Activated CD4-positive, alpha-beta T cell treated with anti-CD3 and anti-CD28 coated beads, Interleukin-2, amount 50 U/mL, for 24 hours (primary cell): ENCODE measurements around the gene PPHLN1.

Source experiments
- DNase-seq, 2 donors: peaks; one replicate each; pipeline ENCODE4 v3.0.0-alpha.2; 2020; ENCODE audit warnings: low read depth in 1 of 2, low spot score in 1 of 2

Gene PPHLN1

DNA sequence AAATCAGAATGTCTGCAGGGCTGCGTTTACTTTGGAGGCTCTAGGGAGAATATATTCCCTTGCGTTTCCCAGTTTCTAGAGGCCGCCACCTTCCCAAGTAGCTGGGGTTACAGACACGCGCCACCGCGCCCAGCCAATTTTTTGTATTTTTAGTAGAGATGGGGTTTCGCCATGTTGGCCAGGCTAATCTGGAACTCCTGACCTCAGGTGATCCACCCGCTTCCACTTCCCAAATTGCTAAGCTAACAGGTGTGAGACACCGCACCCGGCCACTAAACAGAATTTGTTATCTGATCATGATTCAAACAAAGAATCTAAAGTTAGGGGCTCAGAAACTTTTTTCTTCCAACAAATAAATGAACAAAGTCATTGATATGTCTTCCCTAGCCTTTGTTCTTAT, 114.6 kb downstream of the PPHLN1 start:
- DNase-seq: no peak

- no peak for DNase-seq
Observed at GRCh38 chr12:42442311-42442759, 116.4 kb downstream of the PPHLN1 start.

GRCh38 chr12:42442888-42443287, 116.9 kb downstream of the PPHLN1 start:
- DNase-seq: no peak

DNA sequence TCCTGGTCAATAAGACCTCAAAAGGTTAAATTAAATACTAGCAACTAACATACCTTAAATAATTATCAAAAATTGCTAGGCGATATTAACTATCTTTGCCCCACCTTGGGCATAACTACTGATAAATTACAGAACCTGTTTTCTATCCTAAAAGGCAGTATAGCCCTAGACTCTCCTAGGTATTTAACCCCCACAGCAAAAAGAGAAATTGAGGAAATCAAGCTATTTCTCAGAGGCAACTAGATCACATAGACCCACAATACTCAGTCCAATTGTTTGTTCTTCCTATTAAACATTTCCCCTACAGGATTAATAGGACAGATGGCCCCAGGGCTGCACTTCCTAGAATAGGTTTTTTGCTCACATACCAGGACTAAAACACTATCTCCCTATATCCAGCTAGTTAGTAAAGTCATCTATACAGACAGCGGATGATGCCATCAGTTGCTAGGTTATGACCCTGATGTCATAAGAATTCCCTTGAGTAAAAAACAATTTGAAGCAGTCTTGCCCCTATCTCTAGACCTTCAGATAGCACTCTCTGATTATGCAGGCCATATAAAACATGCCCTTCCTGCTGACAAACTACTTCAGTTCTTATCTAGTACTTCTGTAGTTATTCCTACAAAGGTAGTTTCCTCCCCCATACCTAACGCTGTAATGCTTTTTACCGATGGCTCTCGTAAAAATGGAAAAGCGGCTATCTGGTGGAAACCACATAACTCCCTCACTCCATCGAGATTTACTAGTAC, 118.4 kb downstream of the PPHLN1 start:
- no peak for DNase-seq

- no peak for DNase-seq
Observed at GRCh38 chr12:42445891-42446290, 119.9 kb downstream of the PPHLN1 start.

DNA sequence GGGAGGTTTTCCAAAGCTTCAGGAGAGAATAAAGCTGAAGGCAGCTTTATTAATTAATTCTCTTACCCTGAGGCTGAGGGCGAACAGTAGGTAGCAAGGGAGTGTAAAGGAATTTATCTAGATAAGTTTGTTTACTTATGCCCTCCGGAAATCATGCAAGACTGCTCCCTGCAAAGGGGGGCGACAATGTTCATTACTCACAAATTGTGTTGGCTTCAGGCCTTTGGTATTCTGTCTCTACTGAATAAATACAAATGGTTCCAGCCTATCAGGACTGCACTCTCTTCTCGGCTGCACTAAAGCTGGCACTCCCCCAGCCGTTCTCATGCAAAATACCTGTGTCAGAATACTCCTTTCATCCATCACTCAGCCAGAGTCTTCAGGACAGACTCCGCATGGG, 120.8 kb downstream of the PPHLN1 start:
- no peak for DNase-seq

DNA sequence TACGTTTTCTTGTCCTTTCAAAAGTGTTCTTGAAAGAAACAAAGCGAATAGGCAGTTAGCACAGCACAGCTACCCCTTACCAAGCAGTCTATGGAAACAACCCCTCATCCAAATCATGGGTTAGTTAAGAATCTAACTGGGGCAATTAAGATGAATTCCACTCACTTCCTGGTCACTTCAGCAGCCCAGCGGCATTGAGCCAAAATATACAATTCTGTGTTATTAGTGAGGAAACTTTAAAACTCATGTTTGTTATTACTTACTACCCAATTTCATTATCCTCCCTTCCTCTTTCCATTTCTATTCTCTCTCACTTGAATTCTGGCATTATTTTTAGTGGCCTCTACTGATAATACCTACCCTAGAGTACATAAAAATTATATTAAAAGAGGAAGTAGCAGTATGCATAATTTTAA, 121.4 kb downstream of the PPHLN1 start:
- no peak for DNase-seq

GRCh38 chr12:42448841-42449240, 122.9 kb downstream of the PPHLN1 start:
- no peak for DNase-seq

DNA sequence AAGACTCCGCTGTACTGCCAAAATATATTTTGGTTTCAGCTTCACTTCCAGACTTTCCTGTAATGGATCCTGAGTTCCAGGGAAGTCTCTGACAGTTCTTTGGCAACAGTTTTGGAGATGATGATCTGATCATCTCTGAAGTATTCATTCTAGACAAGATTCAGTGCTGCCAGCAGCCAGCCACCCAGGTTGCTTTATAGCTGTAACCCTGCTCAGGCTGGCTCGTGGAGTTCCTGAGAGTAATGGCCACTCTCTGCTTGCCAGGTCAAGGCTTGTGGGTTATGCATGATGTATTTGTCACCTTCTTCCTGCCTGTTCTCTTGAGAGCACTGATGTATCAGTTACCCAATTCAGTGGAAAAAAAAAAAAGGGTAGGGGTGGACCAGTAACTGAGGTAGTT, 124.3 kb downstream of the PPHLN1 start:
- no peak for DNase-seq

- no peak for DNase-seq
Observed at GRCh38 chr12:42458575-42458974, 132.6 kb downstream of the PPHLN1 start.

GRCh38 chr12:42459336-42459847, 133.4 kb downstream of the PPHLN1 start:
- no peak for DNase-seq

- DNase-seq: no peak
Observed at GRCh38 chr12:42462486-42462885, 136.5 kb downstream of the PPHLN1 start.

- DNase-seq: no peak
Observed at GRCh38 chr12:42463671-42464070, 137.7 kb downstream of the PPHLN1 start.

DNA sequence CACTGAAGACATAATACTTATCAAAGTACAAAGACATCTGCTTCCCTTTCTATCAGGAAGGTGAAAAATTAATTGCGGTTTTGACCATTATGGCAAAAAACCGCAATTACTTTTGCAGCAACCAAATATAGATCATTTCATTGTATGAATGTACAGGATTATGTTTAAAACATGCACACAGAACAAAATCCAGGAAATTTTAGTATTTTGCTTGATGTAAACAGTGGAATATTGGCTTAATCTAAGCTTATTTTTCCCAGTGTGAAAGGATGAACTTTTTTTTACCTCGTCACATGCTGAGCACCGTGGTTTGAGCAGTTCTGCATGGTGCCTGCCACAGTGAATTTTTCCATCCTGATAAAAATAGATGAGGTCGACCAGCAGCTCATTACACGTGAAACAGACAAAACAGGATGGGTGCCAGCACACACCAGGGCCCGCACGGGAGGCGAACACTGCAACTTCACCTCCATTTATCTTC, 142.4 kb downstream of the PPHLN1 start:
- DNase-seq: no peak

DNA sequence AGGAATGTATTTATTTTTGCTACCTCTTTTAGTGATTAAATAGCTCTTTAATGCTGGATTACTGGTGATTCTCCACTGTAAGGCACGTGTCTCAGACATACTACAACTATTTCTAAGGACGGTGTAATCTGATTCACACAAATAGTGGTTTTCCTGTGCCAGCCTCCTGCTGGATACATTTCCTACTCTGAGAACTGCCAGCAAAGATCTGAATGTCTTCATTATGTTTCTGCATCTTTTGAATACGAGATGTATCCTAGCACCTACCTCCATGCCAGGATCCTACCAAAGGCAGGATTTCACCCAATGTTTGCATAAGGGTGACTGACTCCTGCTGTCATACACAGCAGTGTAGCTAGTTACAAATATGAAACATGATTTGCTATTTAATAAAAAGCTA, 143.0 kb downstream of the PPHLN1 start:
- DNase-seq: no peak

DNA sequence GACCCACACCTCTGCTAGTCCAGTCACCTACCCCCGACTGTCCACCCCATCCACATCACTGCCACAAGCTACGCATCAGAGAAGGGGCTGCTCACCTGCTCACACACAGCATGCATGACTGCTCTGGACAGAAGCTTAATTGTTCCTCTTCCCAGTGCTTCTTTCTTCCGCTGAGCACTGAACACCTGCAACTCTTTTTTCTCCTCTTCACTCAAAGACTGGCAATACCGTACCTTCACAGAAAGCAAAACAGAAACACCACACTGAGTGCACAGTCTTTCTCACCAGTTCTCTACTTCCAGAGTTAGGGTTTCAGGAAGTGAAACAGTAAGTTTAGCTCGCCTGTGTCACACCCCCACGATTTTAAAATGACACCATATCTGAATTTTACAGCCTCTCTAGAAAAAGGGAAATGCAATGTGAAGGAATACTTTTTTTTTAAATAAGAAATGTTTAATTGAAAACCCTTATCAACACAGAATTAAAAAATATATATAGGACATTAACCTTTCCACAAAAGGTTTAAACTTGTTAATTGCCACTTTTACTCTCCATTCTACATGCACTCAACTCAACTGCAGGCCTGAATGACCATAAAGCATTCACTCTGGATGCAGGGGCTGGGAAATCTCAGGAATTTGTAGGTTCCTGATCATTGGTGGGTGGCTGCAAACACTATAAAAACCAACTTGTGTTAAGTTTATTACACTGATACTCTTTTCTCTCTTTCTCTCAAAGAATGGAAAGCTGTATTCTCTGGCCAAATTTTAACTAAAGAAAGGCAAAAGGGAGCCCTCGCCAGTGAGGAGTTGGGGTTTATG, 143.6 kb downstream of the PPHLN1 start:
- DNase-seq: peak in 1 of 2 donors; percentile 2

DNA sequence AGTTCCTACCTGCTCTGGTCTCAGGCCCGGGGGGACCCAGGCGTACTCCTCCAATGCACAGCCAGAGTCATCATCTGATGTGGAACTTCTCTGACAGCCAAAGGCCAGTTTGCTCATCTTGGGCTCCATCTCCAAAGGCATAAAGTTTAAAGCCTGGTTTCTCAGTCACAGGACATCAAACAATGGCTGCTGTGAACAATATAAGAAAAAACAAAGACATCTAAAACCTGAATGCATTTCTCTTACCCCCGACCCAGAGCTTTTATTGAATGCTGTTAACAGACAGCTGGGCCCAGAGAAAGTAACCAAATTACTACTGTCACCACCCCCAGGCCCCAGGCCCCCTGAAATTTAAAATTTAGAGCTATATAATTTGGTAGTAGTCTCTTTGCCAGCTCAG, 146.4 kb downstream of the PPHLN1 start:
- DNase-seq: no peak

- DNase-seq: no peak
Observed at GRCh38 chr12:42473130-42473529, 147.2 kb downstream of the PPHLN1 start.

DNA sequence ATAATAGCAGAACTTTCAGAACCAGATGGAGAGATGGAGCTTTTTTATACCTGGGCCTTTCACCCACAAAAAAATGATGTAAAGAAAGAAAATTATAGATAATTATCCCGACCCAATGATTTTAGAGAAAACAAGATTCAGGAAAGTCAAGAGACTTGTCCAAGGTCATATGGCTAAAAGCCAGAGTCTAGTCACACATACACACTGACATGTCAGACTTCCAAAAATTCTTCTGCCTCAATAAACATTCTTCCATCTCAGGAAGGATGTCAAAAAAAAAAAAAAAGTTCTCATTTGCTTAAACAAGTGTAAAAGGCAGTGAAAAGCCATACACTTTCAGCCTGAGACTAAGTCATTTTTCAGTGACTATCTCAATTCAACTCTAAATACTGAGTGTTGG, 147.6 kb downstream of the PPHLN1 start:
- no peak for DNase-seq

DNA sequence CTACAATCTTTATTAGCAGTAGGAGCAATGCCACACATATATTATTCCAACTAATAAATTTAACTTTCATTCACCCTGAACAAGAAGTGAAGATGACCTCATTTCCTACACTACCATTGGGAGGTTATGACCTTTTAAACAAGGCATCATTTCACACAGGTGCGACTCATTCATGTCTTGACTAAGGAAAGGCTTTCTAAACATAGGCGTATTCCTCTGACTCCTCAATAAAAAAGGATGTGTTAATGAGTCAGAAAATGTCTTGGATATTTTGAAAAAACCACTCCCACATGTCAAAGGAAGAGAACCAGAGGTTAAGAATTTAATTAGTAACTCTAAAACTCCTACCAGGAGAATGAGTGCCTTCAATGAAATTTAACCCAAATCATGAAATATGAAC, 148.4 kb downstream of the PPHLN1 start:
- no peak for DNase-seq

GRCh38 chr12:42475106-42475505, 149.1 kb downstream of the PPHLN1 start:
- no peak for DNase-seq

DNA sequence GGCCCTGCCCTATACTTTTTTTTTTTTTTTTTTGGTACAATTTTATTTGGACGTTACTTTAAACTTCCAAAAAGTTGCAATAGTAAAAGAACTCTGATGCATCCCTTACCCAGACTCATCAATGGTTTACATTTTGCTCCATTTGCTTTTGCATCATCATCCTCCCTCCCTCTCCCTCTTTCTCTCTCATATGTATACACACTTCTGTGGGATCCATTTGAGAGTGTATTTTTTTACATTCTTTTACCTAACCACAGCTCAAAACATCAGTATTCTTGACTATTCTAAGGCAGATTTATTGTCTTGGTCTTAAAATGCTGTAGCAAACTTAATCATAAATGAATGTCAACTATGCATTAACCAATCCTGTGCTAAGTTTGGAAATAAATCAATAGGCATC, 152.0 kb downstream of the PPHLN1 start:
- DNase-seq: no peak
